GM19372 (cell line): Measurements from ENCODE around the gene SPG11.
"Not testable (repeated sequence)": the region's sequence is repeated elsewhere in the genome, so short reads cannot be mapped to it uniquely, and the experiment has no call there.

Source experiments
- ATAC-seq: cut with Tn5 transposase; IDR thresholded peaks from one replicate; pipeline ENCODE4 v1.9.1; 2021; ENCODE audit warnings: mild to moderate bottlenecking, low read depth, moderate library complexity; ENCODE audit not compliant: unreplicated experiment

The SPG11 gene

GRCh38 chr15:44663410-44664308 lies at the start of gene SPG11:
Gene SPG11, minus strand, starts transcription at chr15:44663662. Its CDS starts 15 bp downstream, at chr15:44663647.
- peak; percentile 75 for ATAC-seq

- ATAC-seq = no peak
These were observed 49.0 kb upstream of the SPG11 start for GRCh38 chr15:44712346-44713005.

- ATAC-seq = peak; percentile 18
These were observed 48.4 kb upstream of the SPG11 start for GRCh38 chr15:44711743-44712345.

GRCh38 chr15:44711096-44711742 lies 47.8 kb upstream of the SPG11 start, which contains the start of the genes B2M and PATL2:
Gene B2M, plus strand, starts transcription at chr15:44711517. Its CDS starts 30 bp downstream, at chr15:44711547.
Gene PATL2, minus strand, starts transcription at chr15:44711323. Its CDS starts 34,833 bp downstream, at chr15:44676490.
- peak; percentile 74 for ATAC-seq

- no peak for ATAC-seq
These were observed 47.0 kb upstream of the SPG11 start for GRCh38 chr15:44710236-44711095.

GRCh38 chr15:44706946-44707636 lies 43.6 kb upstream of the SPG11 start:
- no peak for ATAC-seq

GRCh38 chr15:44706401-44706800 lies 42.9 kb upstream of the SPG11 start:
- ATAC-seq = no peak

- no peak for ATAC-seq
These were observed 42.5 kb upstream of the SPG11 start for GRCh38 chr15:44705986-44706385.

GRCh38 chr15:44700676-44701075 lies 37.2 kb upstream of the SPG11 start:
- ATAC-seq = not testable (repeated sequence)

- no peak for ATAC-seq
These were observed 35.2 kb upstream of the SPG11 start for GRCh38 chr15:44698641-44699040.

- no peak for ATAC-seq
These were observed 33.6 kb upstream of the SPG11 start for GRCh38 chr15:44697014-44697413.

GRCh38 chr15:44695294-44695693 lies 31.8 kb upstream of the SPG11 start:
- ATAC-seq = no peak

- ATAC-seq = no peak
These were observed 31.0 kb upstream of the SPG11 start for GRCh38 chr15:44694416-44694815.

- ATAC-seq = no peak
These were observed 29.2 kb upstream of the SPG11 start for GRCh38 chr15:44692659-44693058.

GRCh38 chr15:44690245-44690644 lies 26.8 kb upstream of the SPG11 start:
- ATAC-seq = not testable (repeated sequence)

GRCh38 chr15:44689318-44689717 lies 25.9 kb upstream of the SPG11 start:
- not testable (repeated sequence) for ATAC-seq

- not testable (repeated sequence) for ATAC-seq
These were observed 19.6 kb upstream of the SPG11 start for GRCh38 chr15:44682809-44683682.

GRCh38 chr15:44682211-44682610 lies 18.7 kb upstream of the SPG11 start:
- ATAC-seq = no peak
